ENCODE measurements around the gene PON3. TPM values are rescaled to one million over a fixed set of nuclear protein-coding genes. Genes with fewer than 3 reads are reported as not detected.

The PON3 gene
- total and polyA plus RNA-seq, 2 experiments from 2014 or later, result 1.4 to 1.6 TPM

DNA sequence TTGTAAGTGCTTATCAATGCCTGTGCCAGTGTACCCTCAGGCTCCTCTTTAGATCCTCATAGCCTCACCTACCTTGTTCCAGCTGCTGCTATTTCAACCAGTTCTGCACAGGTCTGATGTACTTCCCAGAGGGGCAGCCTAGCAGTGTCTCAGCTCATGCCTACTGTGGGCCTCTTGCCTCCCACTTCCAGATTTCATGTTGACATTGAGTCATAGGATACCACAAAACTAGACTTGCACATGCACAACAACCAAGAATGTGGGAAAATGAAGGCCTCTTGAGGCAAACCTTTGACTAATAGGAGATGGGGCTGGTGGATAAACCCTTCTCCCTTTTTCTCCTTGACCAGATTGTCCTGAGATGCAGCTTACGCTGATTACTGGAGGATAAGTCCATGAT, 31.0 kb downstream of the PON3 start:
- H3K36me3 Mint-ChIP-seq (ENCODE audit: low read depth), result no peaks in the 10 kb centered on the region
- ATAC-seq (no peak), DNase-seq (ENCODE audit: low spot score) (no peak)
- H3K4me3 Mint-ChIP-seq, result no peak overlapping the region
- Histone ChIP-seq H3K27me3 (ENCODE audit: insufficient read depth) (no peaks in the 10 kb centered on the region), H3K27ac (ENCODE audit: low read depth) (no peak overlapping the region), H3K36me3 (ENCODE audit: insufficient read depth) (no peaks in the 10 kb centered on the region), H3K9me2 (ENCODE audit: insufficient read depth) (no peaks in the 10 kb centered on the region), H3K4me3 (no peak overlapping the region), H3K4me2 (no peak overlapping the region), H3K79me2 (replicated peaks; ENCODE audit: insufficient read depth) (no peaks in the 10 kb centered on the region), H3F3A (replicated peaks; ENCODE audit: low read depth) (no peaks in the 10 kb centered on the region), H4K20me1 (replicated peaks; ENCODE audit: insufficient read depth) (no peaks in the 10 kb centered on the region), H3K4me1 (ENCODE audit: insufficient read depth) (no peaks in the 10 kb centered on the region), H2AFZ (no peak overlapping the region)
- H3K9me3 Mint-ChIP-seq, result no peaks in the 10 kb centered on the region
- no peak overlapping the region for H3K27ac Mint-ChIP-seq
- H3K27me3 Mint-ChIP-seq (ENCODE audit: insufficient read depth, low read depth, poor library complexity), result peaks cover under 1% of the 10 kb centered on the region
- TF ChIP-seq ZNF462 (CRISPR knock-in tag; IDR thresholded peaks at IDR 0.05) (no peak), ZNF114 (CRISPR knock-in tag; IDR thresholded peaks at IDR 0.05) (no peak), NANOG (IDR thresholded peaks at IDR 0.05; ENCODE audit: borderline replicate concordance) (no peak), EZH2 (IDR thresholded peaks at IDR 0.05; ENCODE audit: low read depth, unreplicated experiment) (no peak), JUNB (IDR thresholded peaks at IDR 0.05; ENCODE audit: unreplicated experiment) (no peak)
- TF ChIP-seq, protein P1, sequence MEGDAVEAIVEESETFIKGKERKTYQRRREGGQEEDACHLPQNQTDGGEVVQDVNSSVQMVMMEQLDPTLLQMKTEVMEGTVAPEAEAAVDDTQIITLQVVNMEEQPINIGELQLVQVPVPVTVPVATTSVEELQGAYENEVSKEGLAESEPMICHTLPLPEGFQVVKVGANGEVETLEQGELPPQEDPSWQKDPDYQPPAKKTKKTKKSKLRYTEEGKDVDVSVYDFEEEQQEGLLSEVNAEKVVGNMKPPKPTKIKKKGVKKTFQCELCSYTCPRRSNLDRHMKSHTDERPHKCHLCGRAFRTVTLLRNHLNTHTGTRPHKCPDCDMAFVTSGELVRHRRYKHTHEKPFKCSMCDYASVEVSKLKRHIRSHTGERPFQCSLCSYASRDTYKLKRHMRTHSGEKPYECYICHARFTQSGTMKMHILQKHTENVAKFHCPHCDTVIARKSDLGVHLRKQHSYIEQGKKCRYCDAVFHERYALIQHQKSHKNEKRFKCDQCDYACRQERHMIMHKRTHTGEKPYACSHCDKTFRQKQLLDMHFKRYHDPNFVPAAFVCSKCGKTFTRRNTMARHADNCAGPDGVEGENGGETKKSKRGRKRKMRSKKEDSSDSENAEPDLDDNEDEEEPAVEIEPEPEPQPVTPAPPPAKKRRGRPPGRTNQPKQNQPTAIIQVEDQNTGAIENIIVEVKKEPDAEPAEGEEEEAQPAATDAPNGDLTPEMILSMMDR (conservative IDR thresholded peaks at IDR 0.05; ENCODE audit: low read depth in 2 of 2), result no peak
- TF ChIP-seq, protein P2, sequence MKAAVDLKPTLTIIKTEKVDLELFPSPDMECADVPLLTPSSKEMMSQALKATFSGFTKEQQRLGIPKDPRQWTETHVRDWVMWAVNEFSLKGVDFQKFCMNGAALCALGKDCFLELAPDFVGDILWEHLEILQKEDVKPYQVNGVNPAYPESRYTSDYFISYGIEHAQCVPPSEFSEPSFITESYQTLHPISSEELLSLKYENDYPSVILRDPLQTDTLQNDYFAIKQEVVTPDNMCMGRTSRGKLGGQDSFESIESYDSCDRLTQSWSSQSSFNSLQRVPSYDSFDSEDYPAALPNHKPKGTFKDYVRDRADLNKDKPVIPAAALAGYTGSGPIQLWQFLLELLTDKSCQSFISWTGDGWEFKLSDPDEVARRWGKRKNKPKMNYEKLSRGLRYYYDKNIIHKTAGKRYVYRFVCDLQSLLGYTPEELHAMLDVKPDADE (IDR thresholded peaks at IDR 0.05), result no peak
- no peaks in the 10 kb centered on the region for H3K4me1 Mint-ChIP-seq
